Measurements from ENCODE around the gene COX19.

GRCh38 chr7:964401-965231, 10.7 kb downstream of the COX19 start:
- TF ChIP-seq CTCF (conservative IDR thresholded peaks at IDR 0.05 in 1 of 2, IDR thresholded peaks at IDR 0.05 in 1 of 2; ENCODE audit: extremely low read depth in 1 of 2, insufficient read depth in 1 of 2, low read depth in 1 of 2, low read length in 2 of 2) (peak; percentile 4 to 17), EZH2 (IDR thresholded peaks at IDR 0.05; ENCODE audit: borderline replicate concordance, low read length) (no peak)

All from mammary epithelial cell (primary cell).